ENCODE measurements around the gene KRTAP1-1.

GRCh38 chr17:41029633-41030245, 11.5 kb downstream of the KRTAP1-1 start, which contains the start of gene KRTAP1-4:
- TF ChIP-seq CTCF (IDR thresholded peaks at IDR 0.05 in 8 of 11, conservative IDR thresholded peaks at IDR 0.05 in 3 of 11) (no peak), POLR2A (IDR thresholded peaks at IDR 0.05) (no peak)
